SK-N-SH (cell line): ENCODE data around the gene AKAP9. TPM values are rescaled to one million over a fixed set of nuclear protein-coding genes. Genes with fewer than 3 reads are reported as not detected.
"Not testable (repeated sequence)": the region's sequence is repeated elsewhere in the genome, so short reads cannot be mapped to it uniquely, and the experiment has no call there.

Experiments
- CTCF ChIA-PET: fragments of 300-600, 350-600 bp; formaldehyde crosslinking; extraction: SDS; loops from one replicate; lab custom pipeline; 2021; lab: Yijun Ruan, JAX
- POLR2A ChIA-PET: fragments of 350-600 bp; sonication (Branson Sonifier 250); formaldehyde crosslinking; extraction: SDS; loops from one replicate; lab custom pipeline; 2020; ENCODE audit warnings: antibody characterized with exemption, inconsistent platforms; lab: Yijun Ruan, JAX
- DNase-seq: peaks from one replicate; pipeline ENCODE4 v3.0.0; 2012
- H2AFZ ChIP-seq: fragments of 200-600 bp; sonication (generic); 2 replicates; pipeline ENCODE4 v1.8.1; 2016; ENCODE audit warnings: antibody characterized with exemption, mild to moderate bottlenecking, low read depth
- H3F3A ChIP-seq: fragments of 200-600 bp; sonication (generic); replicated peaks from 2 replicates; pipeline ENCODE3; 2016; ENCODE audit warnings: antibody characterized with exemption, mild to moderate bottlenecking; ENCODE audit not compliant: insufficient read depth
- H3K27ac ChIP-seq, 2 experiments: fragments of 200-500 bp in 1 of 2; fragments of 200-600 bp in 1 of 2; sonication (Bioruptor generic) in 1 of 2; sonication (generic), shearing (Covaris generic) in 1 of 2; 2 replicates each; pipeline versions ENCODE4 v1.5.1 to v1.6.1; 2014 to 2016; ENCODE audit warnings: low read depth in 2 of 2, inconsistent platforms in 1 of 2, low read length in 1 of 2, mild to moderate bottlenecking in 1 of 2, mixed read lengths in 1 of 2
- H3K27me3 ChIP-seq: fragments of 200-600 bp; sonication (generic), shearing (Covaris generic); 2 replicates; pipeline ENCODE4 v1.6.1; 2016; ENCODE audit warnings: mixed run types; ENCODE audit not compliant: insufficient read depth
- H3K36me3 ChIP-seq, 2 experiments: fragments of 200-500 bp in 1 of 2; fragments of 200-600 bp in 1 of 2; sonication (Bioruptor generic) in 1 of 2; sonication (generic) in 1 of 2; replicated peaks in 1 of 2; 2 replicates each; pipeline versions ENCODE3 to v1.5.1; 2014 to 2016; ENCODE audit warnings: low read length in 1 of 2, mild to moderate bottlenecking in 1 of 2; ENCODE audit not compliant: insufficient read depth in 2 of 2, control insufficient read depth in 1 of 2
- H3K4me1 ChIP-seq, 2 experiments: fragments of 200-500 bp in 1 of 2; fragments of 200-600 bp in 1 of 2; sonication (Bioruptor generic) in 1 of 2; sonication (generic), shearing (Covaris generic) in 1 of 2; 2 replicates each; pipeline versions ENCODE4 v1.5.1 to v1.6.1; 2014 to 2016; ENCODE audit warnings: low read depth in 1 of 2, low read length in 1 of 2, mixed run types in 1 of 2; ENCODE audit not compliant: insufficient read depth in 2 of 2, control insufficient read depth in 1 of 2
- H3K4me2 ChIP-seq: fragments of 200-600 bp; sonication (generic), shearing (Covaris generic); 2 replicates; pipeline ENCODE4 v1.6.1; 2017; ENCODE audit warnings: mixed run types
- H3K4me3 ChIP-seq, 2 experiments: fragments of 200-500 bp in 1 of 2; fragments of 200-600 bp in 1 of 2; sonication (Bioruptor generic) in 1 of 2; sonication (generic), shearing (Covaris generic) in 1 of 2; 2 replicates each; pipeline versions ENCODE4 v1.5.1 to v1.8.1; 2014 to 2016; ENCODE audit warnings: low read depth in 2 of 2, inconsistent platforms in 1 of 2, low read length in 1 of 2, mild to moderate bottlenecking in 1 of 2, mixed read lengths in 1 of 2, moderate library complexity in 1 of 2
- H3K79me2 ChIP-seq: fragments of 200-600 bp; sonication (generic); 2 replicates; pipeline ENCODE4 v1.8.1; 2017; ENCODE audit warnings: mild to moderate bottlenecking; ENCODE audit not compliant: insufficient read depth
- H3K9ac ChIP-seq: fragments of 200-600 bp; sonication (generic); 2 replicates; pipeline ENCODE4 v1.6.1; 2017; ENCODE audit warnings: mixed run types
- H3K9me2 ChIP-seq: fragments of 200-600 bp; sonication (generic); 2 replicates; pipeline ENCODE4 v1.6.1; 2017; ENCODE audit warnings: mixed run types
- H3K9me3 ChIP-seq: fragments of 200-600 bp; sonication (generic); 2 replicates; pipeline ENCODE4 v1.6.1; 2017; ENCODE audit warnings: mixed run types, mild to moderate bottlenecking, moderate library complexity
- H4K20me1 ChIP-seq: fragments of 200-600 bp; sonication (generic); 2 replicates; pipeline ENCODE4 v1.6.1; 2017; ENCODE audit warnings: mild to moderate bottlenecking, mixed run types; ENCODE audit not compliant: insufficient read depth
- CHD2 ChIP-seq: fragments of 150-350 bp; IDR thresholded peaks from 2 replicates; pipeline ENCODE4 v1.6.1; 2018; ENCODE audit warnings: low read length; ENCODE audit not compliant: partially characterized antibody
- CTCF ChIP-seq: fragments of 200-600 bp; sonication (generic); IDR thresholded peaks from 2 replicates; pipeline ENCODE4 v1.6.1; 2017; ENCODE audit warnings: antibody characterized with exemption, mild to moderate bottlenecking, moderate library complexity
- EZH2phosphoT487 ChIP-seq: fragments of 200-600 bp; sonication (generic); IDR thresholded peaks from 2 replicates; pipeline ENCODE4 v1.6.1; 2017; ENCODE audit warnings: low read depth, mixed run types, mild to moderate bottlenecking, antibody characterized with exemption, moderate library complexity, borderline replicate concordance
- GABPA ChIP-seq: IDR thresholded peaks from 2 replicates; pipeline ENCODE4 v1.4.0; 2012; ENCODE audit warnings: low read depth, mild to moderate bottlenecking
- GATA2 ChIP-seq: sonication (generic); formaldehyde crosslinking; IDR thresholded peaks from 2 replicates; pipeline ENCODE4 v1.5.0; 2020; ENCODE audit warnings: mild to moderate bottlenecking, missing genetic modification reagents
- JUND ChIP-seq: IDR thresholded peaks from 2 replicates; pipeline ENCODE4 v1.4.0; 2012
- MEF2A ChIP-seq: IDR thresholded peaks from 2 replicates; pipeline ENCODE4 v1.4.0; 2012; ENCODE audit warnings: low read depth, borderline replicate concordance
- RCOR1 ChIP-seq: fragments of 150-350 bp; IDR thresholded peaks from 2 replicates; pipeline ENCODE4 v1.6.1; 2017; ENCODE audit warnings: antibody characterized with exemption, low read length
- SIN3A ChIP-seq: IDR thresholded peaks from 2 replicates; pipeline ENCODE4 v1.6.1; 2012; ENCODE audit warnings: low read depth, mild to moderate bottlenecking, low read length, moderate library complexity, borderline replicate concordance
- SMC3 ChIP-seq: IDR thresholded peaks from 2 replicates; pipeline ENCODE4 v1.6.1; 2012; ENCODE audit warnings: low read depth, low read length, improper control_type of control experiment
- TEAD4 ChIP-seq: IDR thresholded peaks from 2 replicates; pipeline ENCODE4 v1.4.0; 2012; ENCODE audit warnings: mild to moderate bottlenecking, borderline replicate concordance; ENCODE audit not compliant: insufficient read depth
- USF1 ChIP-seq: IDR thresholded peaks from 2 replicates; pipeline ENCODE4 v1.4.0; 2012; ENCODE audit warnings: low read depth, borderline replicate concordance
- WGBS: methylation state at CpG from one replicate; pipeline ENCODE4 v1.1.6; 2017; ENCODE audit warnings: low lambda C conversion rate; 5-methylcytosine and 5-hydroxymethylcytosine counted together
- polyA plus RNA-seq, 3 experiments: library from polyadenylated mRNA; depleted of rRNA; stranded (reverse); fragments of >200 nt; gene quantifications; 2 replicates each; pipeline ENCODE4 v1.2.3, GENCODE V29; 2012

The AKAP9 gene
- polyA plus RNA-seq, 1 of the 3 experiments (the other 2 are of a cell fraction), result 13.1 TPM

- no peak overlapping the region for H3K27ac ChIP-seq
- H3K9me3 ChIP-seq, result 0 out of 2 replicates have a peak, but pooled peaks cover 8% of the 10 kb centered on the region
- no peaks in the 10 kb centered on the region; a peak in 1 of 4 replicates for H3K4me1 ChIP-seq
- H3K9ac ChIP-seq, result no peak overlapping the region
- no peak overlapping the region for H3K4me2 ChIP-seq
- H2AFZ ChIP-seq, result no peak overlapping the region
- CTCF ChIA-PET, result interaction anchor here (0.6 to 4.0 kb wide), 8 partner anchors 10 to 508 kb away, joined by 3 to 19 read pairs (median 4); partner anchors contain the start of genes AKAP9, GATAD1 and MTERF1
- no peaks in the 10 kb centered on the region for H3K27me3 ChIP-seq
- no peaks in the 10 kb centered on the region for H3K9me2 ChIP-seq
- peaks cover 100% of the 10 kb centered on the region for H3K79me2 ChIP-seq
- TF ChIP-seq USF1, result no peak
- TF ChIP-seq GATA2 (CRISPR knock-in tag), result no peak
- no peak; the same call in 1 of the 2 replicates for TF ChIP-seq SMC3
- TF ChIP-seq CHD2, result no peak
- peak; percentile 65 for TF ChIP-seq CTCF
- no peak for TF ChIP-seq RCOR1
- no peak for TF ChIP-seq MEF2A
- peaks cover 0 to 10% of the 10 kb centered on the region in 2 experiments for H3K36me3 ChIP-seq
- peak; percentile 20 for DNase-seq
- POLR2A ChIA-PET, result no interaction called here
- 89% methylated on average over 3 of the region's 3 CpGs for WGBS
- H4K20me1 ChIP-seq, result peaks cover 42% of the 10 kb centered on the region
- no peak overlapping the region for H3K4me3 ChIP-seq
- H3F3A ChIP-seq, result peaks cover 3% of the 10 kb centered on the region
Measured at GRCh38 chr7:91953618-91954017, 13.0 kb downstream of the AKAP9 start.

- H3K9me2 ChIP-seq, H3K27me3 ChIP-seq, H3K27ac ChIP-seq, H3K4me1 ChIP-seq, H3K9me3 ChIP-seq, POLR2A ChIA-PET, H3F3A ChIP-seq, H3K4me2 ChIP-seq, H2AFZ ChIP-seq, CTCF ChIA-PET, H3K9ac ChIP-seq, H3K4me3 ChIP-seq, DNase-seq: not testable (repeated sequence)
- peaks cover 23% of the 10 kb centered on the region for H4K20me1 ChIP-seq
- H3K79me2 ChIP-seq, result peaks cover 98% of the 10 kb centered on the region
- H3K36me3 ChIP-seq, result peaks cover 0 to 10% of the 10 kb centered on the region in 2 experiments
- 93% methylated on average over 2 of the region's 2 CpGs for WGBS
Measured at GRCh38 chr7:91956464-91956863, 15.8 kb downstream of the AKAP9 start.

- WGBS, result 99% methylated on average over 1 of the region's 1 CpG
- H3K36me3 ChIP-seq, result peaks cover 0 to 10% of the 10 kb centered on the region in 2 experiments
- no peaks in the 10 kb centered on the region for H3K4me1 ChIP-seq
- DNase-seq, result no peak
- no peak overlapping the region for H3K4me3 ChIP-seq
- peaks cover 3% of the 10 kb centered on the region for H3F3A ChIP-seq
- no peaks in the 10 kb centered on the region for H3K27me3 ChIP-seq
- peaks cover 98% of the 10 kb centered on the region for H3K79me2 ChIP-seq
- no peak overlapping the region for H3K27ac ChIP-seq
- peaks cover 19% of the 10 kb centered on the region for H4K20me1 ChIP-seq
- no peaks in the 10 kb centered on the region for H3K9me2 ChIP-seq
- POLR2A ChIA-PET, result no interaction called here
- H3K9me3 ChIP-seq, result 0 out of 2 replicates have a peak, but pooled peaks cover 8% of the 10 kb centered on the region
- H3K4me2 ChIP-seq, result no peak overlapping the region
- CTCF ChIA-PET, result no interaction called here
- TF ChIP-seq JUND (no peak), SIN3A (no peak), GABPA (no peak), TEAD4 (no peak), EZH2phosphoT487 (no peak), GATA2 (CRISPR knock-in tag) (no peak)
- TF ChIP-seq, all 33 proteins: peak for 0
- H3K9ac ChIP-seq, result no peak overlapping the region
- no peak overlapping the region for H2AFZ ChIP-seq
Measured at GRCh38 chr7:91957232-91957631, 16.6 kb downstream of the AKAP9 start.
